Mesendoderm (in vitro differentiated cells): ENCODE results near the gene PITPNC1.
"Not testable (repeated sequence)": the region's sequence is repeated elsewhere in the genome, so short reads cannot be mapped to it uniquely, and the experiment has no call there.

Experiments
- DNase-seq: peaks from one replicate; pipeline ENCODE4 v3.0.0; 2013
- H2AK5ac ChIP-seq: 2 replicates; pipeline ENCODE4 v1.6.1; 2013; ENCODE audit warnings: low read length, inconsistent platforms
- H2BK120ac ChIP-seq: 2 replicates; pipeline ENCODE4 v1.6.1; 2013; ENCODE audit warnings: low read depth, mild to moderate bottlenecking, low read length, moderate library complexity, mixed read lengths
- H2BK15ac ChIP-seq: replicated peaks from 2 replicates; pipeline ENCODE4 v1.6.1; 2013; ENCODE audit warnings: low read depth, mild to moderate bottlenecking, moderate library complexity
- H2BK5ac ChIP-seq: 2 replicates; pipeline ENCODE4 v1.6.1; 2013; ENCODE audit warnings: low read length, inconsistent platforms
- H3K18ac ChIP-seq: 2 replicates; pipeline ENCODE4 v1.6.1; 2013; ENCODE audit warnings: mild to moderate bottlenecking, low read length, mixed read lengths
- H3K23ac ChIP-seq: one replicate; pipeline ENCODE4 v1.6.1; 2013; ENCODE audit warnings: low read length
- H3K27ac ChIP-seq: 2 replicates; pipeline ENCODE4 v1.5.1; 2013; ENCODE audit warnings: low read depth, mild to moderate bottlenecking, inconsistent platforms, low read length, moderate library complexity
- H3K27me3 ChIP-seq: 2 replicates; pipeline ENCODE4 v1.6.1; 2013; ENCODE audit warnings: low read length, control low read depth, mild to moderate bottlenecking, inconsistent platforms; ENCODE audit not compliant: insufficient read depth, poor library complexity
- H3K36me3 ChIP-seq: 2 replicates; pipeline ENCODE4 v1.6.1; 2013; ENCODE audit warnings: low read length, inconsistent platforms; ENCODE audit not compliant: control insufficient read depth, insufficient read depth
- H3K4ac ChIP-seq: one replicate; pipeline ENCODE4 v1.6.1; 2013; ENCODE audit warnings: low read depth, mild to moderate bottlenecking, low read length, moderate library complexity
- H3K4me1 ChIP-seq: 2 replicates; pipeline ENCODE4 v1.6.1; 2013; ENCODE audit warnings: low read depth, low read length, inconsistent platforms; ENCODE audit not compliant: control insufficient read depth
- H3K4me2 ChIP-seq: 2 replicates; pipeline ENCODE4 v1.6.1; 2013; ENCODE audit warnings: low read length
- H3K4me3 ChIP-seq: 2 replicates; pipeline ENCODE4 v1.5.1; 2013; ENCODE audit warnings: mild to moderate bottlenecking, low read length
- H3K56ac ChIP-seq: one replicate; pipeline ENCODE4 v1.6.1; 2013; ENCODE audit warnings: low read length
- H3K79me1 ChIP-seq: 2 replicates; pipeline ENCODE4 v1.6.1; 2013; ENCODE audit warnings: low read length, inconsistent platforms
- H3K79me2 ChIP-seq: 2 replicates; pipeline ENCODE4 v1.6.1; 2013; ENCODE audit warnings: mild to moderate bottlenecking, low read length; ENCODE audit not compliant: control insufficient read depth, insufficient read depth
- H3K9ac ChIP-seq: 2 replicates; pipeline ENCODE4 v1.6.1; 2013; ENCODE audit warnings: low read length, inconsistent platforms
- H4K5ac ChIP-seq: one replicate; pipeline ENCODE4 v1.6.1; 2013; ENCODE audit warnings: low read length
- H4K8ac ChIP-seq: one replicate; pipeline ENCODE4 v1.6.1; 2013; ENCODE audit warnings: low read depth, mild to moderate bottlenecking, control low read depth, low read length, moderate library complexity
- WGBS: extraction: QIAGEN DNeasy Blood & Tissue Kit; methylation state at CpG from one replicate; pipeline ENCODE4 v1.1.7; 2013; ENCODE audit warnings: low lambda C conversion rate, missing lambda C conversion rate; ENCODE audit not compliant: insufficient coverage; ENCODE audit errors: extremely low coverage; 5-methylcytosine and 5-hydroxymethylcytosine counted together

The PITPNC1 gene

DNA sequence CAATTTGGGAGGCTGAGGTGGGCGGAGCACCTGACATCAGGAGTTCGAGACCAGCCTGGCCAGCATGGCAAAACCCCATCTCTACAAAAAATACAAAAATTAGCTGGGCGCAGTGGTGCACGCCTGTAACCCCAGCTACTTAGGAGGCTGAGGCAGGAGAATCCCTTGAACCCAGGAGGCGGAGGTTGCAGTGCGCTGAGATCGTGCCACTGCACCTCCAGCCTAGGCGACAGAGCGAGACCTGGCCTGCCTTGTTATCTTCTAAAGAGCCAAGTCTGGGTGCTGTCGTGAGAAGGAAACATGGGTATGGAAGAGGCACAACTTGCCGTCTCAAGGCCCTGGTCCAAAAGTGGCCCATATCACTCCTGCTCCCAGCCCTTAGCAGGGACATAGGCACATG lies 103.9 kb downstream of the PITPNC1 start:
- H3K18ac ChIP-seq, H3K9ac ChIP-seq, H3K36me3 ChIP-seq, H3K4me3 ChIP-seq, H3K4me2 ChIP-seq, H3K4me1 ChIP-seq, H3K23ac ChIP-seq, H2BK15ac ChIP-seq, H4K8ac ChIP-seq, H3K27me3 ChIP-seq, H4K5ac ChIP-seq, H2AK5ac ChIP-seq, H3K56ac ChIP-seq, H3K4ac ChIP-seq, DNase-seq, H2BK120ac ChIP-seq, H3K27ac ChIP-seq, H2BK5ac ChIP-seq: not testable (repeated sequence)
- no CpG with 5 or more reads among the region's 11 CpGs for WGBS
- Histone ChIP-seq H3K79me2 (peaks cover 14% of the 10 kb centered on the region), H3K79me1 (peaks cover 16% of the 10 kb centered on the region)

DNA sequence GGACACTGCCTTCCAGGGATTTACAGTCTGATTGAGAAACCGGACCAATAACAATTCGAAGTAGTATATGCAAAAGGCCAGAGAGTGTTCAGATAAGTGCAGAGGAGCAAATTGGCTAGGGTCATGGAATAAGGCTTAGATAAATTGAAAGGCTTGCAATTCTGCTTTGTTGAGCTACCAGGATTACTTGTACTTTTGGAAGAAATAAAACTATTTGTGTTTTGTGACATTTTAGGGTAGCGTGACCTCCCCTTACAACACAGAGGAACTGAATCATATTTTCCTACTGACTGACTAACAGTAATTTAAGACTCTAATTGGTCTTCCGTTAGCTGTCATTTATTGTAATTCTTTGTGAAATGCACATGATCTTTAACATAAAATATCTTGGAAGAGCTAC lies 104.7 kb downstream of the PITPNC1 start:
- H3K36me3 ChIP-seq, result no peaks in the 10 kb centered on the region
- no peak overlapping the region for H4K8ac ChIP-seq
- peaks cover 2% of the 10 kb centered on the region for H3K4me1 ChIP-seq
- WGBS, result no CpG with 5 or more reads among the region's 4 CpGs
- no peak overlapping the region for H2BK120ac ChIP-seq
- no peak overlapping the region for H3K18ac ChIP-seq
- H3K4ac ChIP-seq, result no peak overlapping the region
- H3K4me2 ChIP-seq, result no peak overlapping the region
- DNase-seq, result no peak
- no peak overlapping the region for H4K5ac ChIP-seq
- H3K79me1 ChIP-seq, result peaks cover 17% of the 10 kb centered on the region
- no peak overlapping the region for H2BK15ac ChIP-seq
- H2AK5ac ChIP-seq, result no peak overlapping the region
- H3K56ac ChIP-seq, result no peak overlapping the region
- no peak overlapping the region for H3K27ac ChIP-seq
- H3K27me3 ChIP-seq, result no peaks in the 10 kb centered on the region
- H3K4me3 ChIP-seq, result no peak overlapping the region
- peaks cover 14% of the 10 kb centered on the region for H3K79me2 ChIP-seq
- H3K9ac ChIP-seq, result no peak overlapping the region
- H2BK5ac ChIP-seq, result no peak overlapping the region
- no peak overlapping the region for H3K23ac ChIP-seq

DNA sequence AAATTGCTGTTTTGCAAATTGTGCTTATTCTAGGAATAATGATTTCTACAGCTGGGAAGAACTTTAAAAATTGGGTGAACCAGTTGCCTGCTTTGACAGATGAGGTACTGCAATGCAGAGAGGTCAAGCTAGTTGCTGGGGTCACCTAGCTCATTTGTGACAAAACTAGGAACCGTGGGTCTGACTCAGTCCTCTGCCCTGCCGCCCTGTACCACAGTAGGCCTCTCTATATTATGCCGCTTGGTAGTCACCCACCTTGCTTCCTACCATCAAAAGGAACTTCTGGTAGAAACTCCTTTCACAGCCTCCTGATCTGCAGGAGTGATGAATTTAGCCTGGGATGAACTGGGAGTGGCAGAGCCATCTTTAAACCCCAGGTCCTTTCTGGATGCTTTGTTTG lies 105.7 kb downstream of the PITPNC1 start:
- no peak overlapping the region for H3K4me3 ChIP-seq
- peaks cover 12% of the 10 kb centered on the region for H3K79me2 ChIP-seq
- DNase-seq, result no peak
- no peak overlapping the region for H2BK15ac ChIP-seq
- H3K23ac ChIP-seq, result no peak overlapping the region
- H3K27me3 ChIP-seq, result no peaks in the 10 kb centered on the region
- H3K4me2 ChIP-seq, result no peak overlapping the region
- H2AK5ac ChIP-seq, result no peak overlapping the region
- peaks cover 2% of the 10 kb centered on the region for H3K4me1 ChIP-seq
- no peak overlapping the region for H4K5ac ChIP-seq
- no peaks in the 10 kb centered on the region for H3K36me3 ChIP-seq
- H3K18ac ChIP-seq, result no peak overlapping the region
- WGBS, result no CpG with 5 or more reads among the region's 3 CpGs
- H3K56ac ChIP-seq, result no peak overlapping the region
- no peak overlapping the region for H2BK120ac ChIP-seq
- H3K9ac ChIP-seq, result no peak overlapping the region
- H3K79me1 ChIP-seq, result peaks cover 15% of the 10 kb centered on the region
- H3K4ac ChIP-seq, result no peak overlapping the region
- H4K8ac ChIP-seq, result no peak overlapping the region
- H3K27ac ChIP-seq, result no peak overlapping the region
- no peak overlapping the region for H2BK5ac ChIP-seq

DNA sequence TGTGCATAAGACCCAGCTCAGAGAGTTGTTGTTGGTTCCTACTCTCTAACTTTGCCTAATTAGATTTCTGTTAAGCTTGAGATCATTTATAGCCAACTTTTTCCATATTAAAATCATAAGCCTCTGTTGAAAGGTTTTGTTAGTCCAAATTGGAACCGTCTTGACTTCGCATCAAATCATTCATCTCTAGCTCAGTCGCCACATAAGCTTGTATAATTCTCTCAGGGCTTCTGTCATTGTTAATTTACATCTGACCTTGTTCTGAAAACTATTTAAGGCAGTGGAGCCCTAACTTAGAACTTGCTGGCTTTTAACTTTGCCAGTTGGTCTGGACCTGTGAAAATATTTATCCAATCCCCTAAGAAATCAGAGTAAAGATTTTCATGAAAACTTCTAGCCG lies 107.2 kb downstream of the PITPNC1 start:
- no peak overlapping the region for H3K4ac ChIP-seq
- H2BK5ac ChIP-seq, result no peak overlapping the region
- no peaks in the 10 kb centered on the region for H3K36me3 ChIP-seq
- H3K27me3 ChIP-seq, result no peaks in the 10 kb centered on the region
- H3K23ac ChIP-seq, result no peak overlapping the region
- no peak overlapping the region for H3K4me2 ChIP-seq
- no peak overlapping the region for H2BK15ac ChIP-seq
- no CpG with 5 or more reads among the region's 4 CpGs for WGBS
- H3K27ac ChIP-seq, result no peak overlapping the region
- peaks cover 16% of the 10 kb centered on the region for H3K79me2 ChIP-seq
- DNase-seq, result no peak
- no peak overlapping the region for H3K4me3 ChIP-seq
- no peak overlapping the region for H2BK120ac ChIP-seq
- H3K9ac ChIP-seq, result no peak overlapping the region
- no peak overlapping the region for H3K18ac ChIP-seq
- no peak overlapping the region for H4K8ac ChIP-seq
- H3K56ac ChIP-seq, result no peak overlapping the region
- H3K79me1 ChIP-seq, result peaks cover 18% of the 10 kb centered on the region
- H4K5ac ChIP-seq, result no peak overlapping the region
- H2AK5ac ChIP-seq, result no peak overlapping the region
- H3K4me1 ChIP-seq, result no peaks in the 10 kb centered on the region

- H3K4me3 ChIP-seq, result no peak overlapping the region
- H3K56ac ChIP-seq, result no peak overlapping the region
- no peak overlapping the region for H2BK15ac ChIP-seq
- no peak overlapping the region for H2AK5ac ChIP-seq
- no peaks in the 10 kb centered on the region for H3K36me3 ChIP-seq
- no peak overlapping the region for H3K27ac ChIP-seq
- peaks cover 17% of the 10 kb centered on the region for H3K79me2 ChIP-seq
- H4K5ac ChIP-seq, result no peak overlapping the region
- H3K79me1 ChIP-seq, result peaks cover 18% of the 10 kb centered on the region
- DNase-seq, result no peak
- no peaks in the 10 kb centered on the region for H3K4me1 ChIP-seq
- H3K27me3 ChIP-seq, result no peaks in the 10 kb centered on the region
- no peak overlapping the region for H3K18ac ChIP-seq
- H3K4me2 ChIP-seq, result no peak overlapping the region
- H3K9ac ChIP-seq, result no peak overlapping the region
- H2BK5ac ChIP-seq, result no peak overlapping the region
- no peak overlapping the region for H2BK120ac ChIP-seq
- H4K8ac ChIP-seq, result no peak overlapping the region
- H3K23ac ChIP-seq, result no peak overlapping the region
- WGBS, result no CpG with 5 or more reads among the region's 7 CpGs
- no peak overlapping the region for H3K4ac ChIP-seq
Measured at GRCh38 chr17:67485666-67486065, 108.6 kb downstream of the PITPNC1 start.

DNA sequence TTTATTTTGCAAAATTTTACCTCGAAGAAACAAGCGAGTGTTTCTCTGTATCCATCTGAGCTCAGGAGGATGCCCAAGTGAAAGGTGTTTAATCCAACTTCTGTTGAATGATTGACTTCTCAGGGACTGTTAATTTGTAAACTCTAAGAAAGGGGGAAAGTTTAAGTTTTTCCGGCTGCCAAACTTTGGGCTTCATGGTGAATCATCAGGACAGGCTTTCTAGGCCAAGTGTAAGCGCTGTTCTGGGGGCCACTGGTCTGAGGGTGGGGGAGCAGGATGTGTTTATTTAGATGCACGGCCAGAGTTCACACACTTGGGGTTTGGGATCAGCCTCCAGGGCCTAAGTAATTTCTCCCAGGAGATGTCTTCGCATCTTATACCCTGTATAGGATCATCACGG lies 110.4 kb downstream of the PITPNC1 start:
- H3K4me2 ChIP-seq, result no peak overlapping the region
- H3K4ac ChIP-seq, result no peak overlapping the region
- H3K79me1 ChIP-seq, result peaks cover 18% of the 10 kb centered on the region
- H3K9ac ChIP-seq, result no peak overlapping the region
- no peak overlapping the region for H4K8ac ChIP-seq
- no peaks in the 10 kb centered on the region for H3K27me3 ChIP-seq
- H3K36me3 ChIP-seq, result no peaks in the 10 kb centered on the region
- H3K4me1 ChIP-seq, result no peaks in the 10 kb centered on the region
- peaks cover 20% of the 10 kb centered on the region for H3K79me2 ChIP-seq
- H2BK120ac ChIP-seq, result no peak overlapping the region
- H2AK5ac ChIP-seq, result no peak overlapping the region
- H2BK15ac ChIP-seq, result no peak overlapping the region
- no peak overlapping the region for H2BK5ac ChIP-seq
- no peak overlapping the region for H3K23ac ChIP-seq
- DNase-seq, result no peak
- H4K5ac ChIP-seq, result no peak overlapping the region
- no peak overlapping the region for H3K4me3 ChIP-seq
- no peak overlapping the region for H3K18ac ChIP-seq
- WGBS, result no CpG with 5 or more reads among the region's 7 CpGs
- no peak overlapping the region for H3K56ac ChIP-seq
- no peak overlapping the region for H3K27ac ChIP-seq
